GM12801 (cell line): ENCODE results near the gene SLC2A6.

Experiments
- CTCF ChIP-seq: IDR thresholded peaks from one replicate; pipeline ENCODE4 v1.5.1; 2011; ENCODE audit warnings: control low read depth; ENCODE audit not compliant: insufficient read length; ENCODE audit errors: extremely low read depth

Gene SLC2A6

DNA sequence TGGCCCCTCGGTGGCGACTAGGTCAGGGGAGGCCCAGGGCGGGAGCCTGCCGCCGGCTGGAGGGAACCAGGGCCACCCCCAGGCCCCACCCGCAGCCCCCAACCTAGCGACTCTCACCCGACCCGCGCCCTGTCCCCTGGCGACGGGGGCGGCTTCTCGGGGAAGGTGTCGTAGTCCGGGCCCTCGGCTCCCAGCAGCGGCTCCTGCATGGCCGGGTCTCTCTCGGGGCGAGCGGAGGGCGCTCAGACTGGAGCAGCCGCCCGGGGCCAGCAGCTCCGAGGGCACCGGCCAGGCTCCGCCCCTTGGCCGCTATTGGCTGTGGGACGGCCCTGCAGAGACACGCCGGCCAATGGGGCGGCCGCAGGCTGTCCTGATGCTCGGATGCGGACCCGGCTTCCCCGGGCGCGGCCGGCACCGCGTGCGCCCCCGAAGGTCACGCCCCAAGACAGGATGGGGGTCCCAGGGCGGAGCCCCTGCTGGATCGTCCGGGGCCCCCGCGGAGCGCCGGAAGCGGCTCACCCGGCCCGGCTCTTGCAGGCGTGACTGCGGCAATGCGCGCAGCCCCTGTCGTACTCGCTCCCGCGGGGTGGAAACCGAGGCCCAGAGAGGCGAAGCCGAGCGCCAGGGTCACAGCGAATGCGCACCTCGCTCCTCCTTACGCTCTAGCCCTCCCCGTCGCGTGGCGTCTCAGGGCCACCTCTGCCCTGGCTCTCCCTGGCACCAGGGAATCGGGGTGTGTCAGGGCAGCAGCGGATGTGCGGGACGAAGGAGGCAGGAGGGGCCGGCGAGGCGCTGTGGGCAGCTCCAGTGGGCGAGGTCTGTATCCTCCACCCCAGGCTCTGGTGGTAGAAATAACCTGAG, at the start of gene SLC2A6:
Gene SLC2A6, minus strand, starts transcription at position 249 of the 861 bp plus-strand sequence. Its CDS starts 40 bp downstream, at position 209.
- TF ChIP-seq CTCF = no peak

GRCh38 chr9:133528001-133528875, 49.3 kb upstream of the SLC2A6 start:
- no peak for TF ChIP-seq CTCF

GRCh38 chr9:133527444-133527920, 48.6 kb upstream of the SLC2A6 start:
- TF ChIP-seq CTCF = no peak

DNA sequence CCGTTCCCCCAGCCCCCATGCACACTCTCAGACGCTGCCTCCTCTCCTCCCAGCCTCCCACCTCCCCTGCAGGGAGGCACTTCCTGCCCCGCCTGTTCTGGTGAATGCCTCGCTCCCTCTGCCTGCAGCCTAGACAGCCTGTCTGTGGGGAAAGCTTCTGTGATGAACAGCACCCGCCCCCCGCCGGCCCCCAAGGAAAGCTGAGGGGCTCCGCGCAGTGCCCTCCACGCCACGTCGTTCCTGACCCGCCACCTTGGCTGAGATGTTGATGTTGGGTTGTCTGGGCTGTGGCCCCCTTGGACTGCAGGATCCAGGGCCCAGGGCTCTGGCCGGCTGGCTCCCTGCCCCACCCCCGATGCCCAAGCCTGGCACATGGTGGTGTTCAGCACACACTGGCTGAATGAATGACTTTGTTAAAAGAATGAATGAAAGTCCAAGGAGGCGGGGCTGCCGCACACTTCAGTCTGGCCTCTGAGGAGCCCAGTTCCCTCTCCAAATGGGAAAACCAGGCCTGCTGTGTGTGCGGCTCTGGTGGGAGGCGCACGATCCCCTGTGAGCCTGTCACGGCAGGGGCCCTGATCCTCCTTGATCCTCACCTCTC, 47.9 kb upstream of the SLC2A6 start:
- no peak for TF ChIP-seq CTCF

DNA sequence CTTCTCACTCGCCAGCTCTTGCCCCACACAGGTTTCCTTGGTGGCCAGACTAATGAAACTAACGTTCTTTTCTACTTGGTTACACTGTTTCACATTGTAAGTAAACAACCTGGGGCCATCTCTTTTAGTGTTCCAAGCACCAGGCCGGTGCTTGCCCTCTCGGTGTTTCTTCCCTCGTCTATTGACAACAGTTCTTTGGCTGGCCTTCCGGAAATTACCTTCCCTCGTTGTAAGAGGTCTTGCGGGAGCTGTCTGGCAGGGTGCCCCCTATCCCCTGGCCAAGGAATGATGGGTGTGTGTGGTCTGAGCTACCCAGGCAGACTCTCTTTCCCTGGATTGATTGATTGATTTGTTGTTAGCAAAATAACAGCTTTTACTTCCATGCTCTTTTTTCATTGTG, 46.8 kb upstream of the SLC2A6 start:
- TF ChIP-seq CTCF = no peak

DNA sequence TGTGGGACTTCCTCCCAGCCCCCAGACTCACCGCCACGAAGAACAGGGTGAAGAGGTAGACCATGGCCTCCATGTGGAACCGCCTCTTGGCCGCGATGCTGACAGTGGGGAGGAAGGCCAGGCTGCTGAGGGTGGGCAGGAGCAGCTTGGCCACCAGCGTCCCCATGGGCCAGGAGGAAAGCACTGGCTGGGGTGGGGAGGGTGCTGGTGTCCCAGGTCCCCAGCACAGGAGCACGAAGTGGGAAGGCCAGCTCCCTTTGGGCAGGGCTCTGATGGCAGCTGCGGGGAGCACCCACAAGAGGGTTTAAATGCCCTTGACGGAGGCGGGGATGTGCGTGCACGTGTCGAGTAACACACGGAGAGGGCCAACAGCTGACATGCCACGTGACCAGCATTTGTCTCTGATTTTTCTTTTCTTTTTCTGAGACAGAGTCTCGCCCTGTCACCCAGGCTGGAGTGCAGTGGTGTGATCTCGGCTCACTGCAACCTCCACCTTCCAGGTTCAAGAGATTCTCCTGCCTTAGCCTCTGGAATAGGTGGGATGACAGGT, 45.9 kb upstream of the SLC2A6 start, which contains the start of gene MYMK:
Gene MYMK, minus strand, starts transcription at position 281 of the 550 bp plus-strand sequence. Its CDS starts 115 bp downstream, at position 166.
- TF ChIP-seq CTCF = no peak

DNA sequence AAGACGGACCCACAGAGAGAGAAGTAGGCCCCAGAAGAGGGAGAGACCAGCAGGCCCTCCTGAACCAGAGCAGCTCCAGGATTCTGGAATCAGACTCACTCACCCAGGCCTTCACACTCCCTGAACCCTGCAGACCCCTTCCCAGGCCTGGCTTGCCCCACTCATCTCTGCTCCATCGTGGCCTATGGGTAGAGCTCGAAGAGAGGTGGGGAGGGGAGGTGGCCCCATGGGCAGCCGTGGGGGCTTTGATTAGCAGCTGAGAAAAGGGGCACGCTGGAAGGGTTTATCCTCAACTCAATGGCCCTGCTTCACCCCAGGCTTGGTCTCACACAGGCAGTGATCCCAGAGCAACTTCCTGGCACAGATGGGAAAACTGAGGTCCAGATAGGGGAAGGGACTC, 45.2 kb upstream of the SLC2A6 start:
- TF ChIP-seq CTCF = no peak
